AG09319 (cell line): ENCODE results near the gene ADCK2.
A peak's percentile ranks its signal among the peaks of the same experiment; 100 is the strongest.
"Not testable (repeated sequence)": the region's sequence is repeated elsewhere in the genome, so short reads cannot be mapped to it uniquely, and the experiment has no call there.

ENCODE experiments used
- DNase-seq: peaks from one replicate; pipeline ENCODE4 v3.0.0-alpha.2; 2010; ENCODE audit warnings: low read depth; ENCODE audit errors: extremely low read depth
- TF ChIP-seq, protein P1 (sequence below): IDR thresholded peaks from 2 replicates; pipeline ENCODE4 v1.5.1; 2011; ENCODE audit warnings: low read depth, mild to moderate bottlenecking, inconsistent platforms, low read length, moderate library complexity

Gene ADCK2

GRCh38 chr7:140691376-140692045 is 18.8 kb downstream of the ADCK2 start:
- no peak for DNase-seq
- TF ChIP-seq, protein P1, sequence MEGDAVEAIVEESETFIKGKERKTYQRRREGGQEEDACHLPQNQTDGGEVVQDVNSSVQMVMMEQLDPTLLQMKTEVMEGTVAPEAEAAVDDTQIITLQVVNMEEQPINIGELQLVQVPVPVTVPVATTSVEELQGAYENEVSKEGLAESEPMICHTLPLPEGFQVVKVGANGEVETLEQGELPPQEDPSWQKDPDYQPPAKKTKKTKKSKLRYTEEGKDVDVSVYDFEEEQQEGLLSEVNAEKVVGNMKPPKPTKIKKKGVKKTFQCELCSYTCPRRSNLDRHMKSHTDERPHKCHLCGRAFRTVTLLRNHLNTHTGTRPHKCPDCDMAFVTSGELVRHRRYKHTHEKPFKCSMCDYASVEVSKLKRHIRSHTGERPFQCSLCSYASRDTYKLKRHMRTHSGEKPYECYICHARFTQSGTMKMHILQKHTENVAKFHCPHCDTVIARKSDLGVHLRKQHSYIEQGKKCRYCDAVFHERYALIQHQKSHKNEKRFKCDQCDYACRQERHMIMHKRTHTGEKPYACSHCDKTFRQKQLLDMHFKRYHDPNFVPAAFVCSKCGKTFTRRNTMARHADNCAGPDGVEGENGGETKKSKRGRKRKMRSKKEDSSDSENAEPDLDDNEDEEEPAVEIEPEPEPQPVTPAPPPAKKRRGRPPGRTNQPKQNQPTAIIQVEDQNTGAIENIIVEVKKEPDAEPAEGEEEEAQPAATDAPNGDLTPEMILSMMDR, result no peak

DNA sequence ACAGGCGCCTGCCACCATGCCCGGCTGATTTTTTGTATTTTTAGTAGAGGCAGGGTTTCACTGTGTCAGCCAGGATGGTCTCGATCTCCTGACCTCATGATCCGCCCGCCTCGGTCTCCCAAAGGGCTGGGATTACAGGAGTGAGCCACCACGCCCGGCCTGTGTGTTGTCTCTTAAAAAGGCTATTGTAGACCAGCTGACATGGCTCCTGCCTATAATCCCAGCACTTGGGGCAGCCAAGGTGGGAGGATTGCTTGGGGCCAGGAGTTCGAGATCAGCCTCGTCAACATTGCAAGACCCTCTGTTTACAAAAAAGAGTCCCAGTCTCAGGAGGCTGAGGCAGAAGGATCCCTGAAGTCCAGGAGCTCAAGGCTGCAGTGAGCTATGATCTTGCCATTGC is 21.1 kb downstream of the ADCK2 start:
- not testable (repeated sequence) for DNase-seq

GRCh38 chr7:140694592-140694991 is 21.8 kb downstream of the ADCK2 start:
- TF ChIP-seq, protein P1, result no peak
- no peak for DNase-seq

- TF ChIP-seq, protein P1, result no peak
- no peak for DNase-seq
These were observed 22.6 kb downstream of the ADCK2 start for GRCh38 chr7:140695381-140695780.

GRCh38 chr7:140696024-140696679 is 23.4 kb downstream of the ADCK2 start:
- TF ChIP-seq, protein P1, result no peak

DNA sequence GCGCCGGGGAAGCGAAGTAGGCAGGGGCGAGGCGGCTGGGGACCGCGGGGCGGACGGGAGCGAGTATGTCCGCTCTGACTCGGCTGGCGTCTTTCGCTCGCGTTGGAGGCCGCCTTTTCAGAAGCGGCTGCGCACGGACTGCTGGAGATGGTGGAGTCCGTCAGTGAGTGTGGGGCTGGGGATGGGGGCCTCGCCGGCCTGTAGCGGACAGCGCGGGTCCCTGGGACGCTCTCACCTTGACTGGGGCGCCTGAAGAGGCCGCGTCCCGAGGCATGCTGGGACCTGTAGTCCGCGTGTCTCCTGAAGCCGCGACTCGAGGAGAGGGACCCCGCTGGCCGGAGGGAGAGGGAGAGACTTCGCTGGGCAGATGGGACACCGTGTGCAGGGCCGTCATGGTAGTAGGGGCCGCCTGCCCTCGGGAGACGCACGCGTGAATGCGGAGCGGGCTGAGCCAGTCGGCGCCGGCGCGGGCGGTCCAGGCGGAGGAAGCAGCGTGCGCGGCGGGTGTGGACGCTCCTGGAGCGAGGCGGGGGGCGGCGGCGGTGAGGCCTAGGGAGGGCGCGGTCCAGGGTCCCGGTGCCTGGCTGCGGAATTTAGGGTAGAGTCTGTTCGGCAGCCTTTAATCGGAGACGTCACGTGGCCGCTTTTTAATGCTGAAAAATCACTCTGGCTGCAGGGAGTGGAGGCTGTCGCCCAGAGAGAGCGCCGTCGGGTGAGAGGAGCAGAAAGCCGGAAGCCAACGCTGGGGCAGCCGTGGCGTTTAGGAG is 24.1 kb downstream of the ADCK2 start, which contains the start of gene NDUFB2:
TSS of gene NDUFB2 (plus strand) at position 29 of the 767 bp plus-strand sequence. CDS start at position 66, 37 bp downstream.
- TF ChIP-seq, protein P1, result no peak
- DNase-seq, result peak; percentile 23

More at GRCh38 chr7:140696024-140696679, 23.4 kb downstream of the ADCK2 start:
- peak; percentile 66 for DNase-seq

- peak; percentile 7 for DNase-seq
- TF ChIP-seq, protein P1, result no peak
These were observed 24.9 kb downstream of the ADCK2 start for GRCh38 chr7:140697447-140698143.
